HepG2 (cell line): ENCODE results near the gene XPO5. TPM values are rescaled to one million over a fixed set of nuclear protein-coding genes. Genes with fewer than 3 reads are reported as not detected.

ENCODE experiments used
- ATAC-seq: fragments of 200-7000 bp; cut with Tn5 transposase; 3 replicates; pipeline ENCODE4 v1.9.1; 2020; ENCODE audit warnings: mild to moderate bottlenecking, moderate library complexity
- BruUV-seq: library from RNA; stranded (reverse); fragments of 400-500 nt; replicated peaks from 2 replicates; lab custom pipeline; 2021; lab: Mats Ljungman, UMichigan
- CTCF ChIA-PET: fragments of 300-600 bp; formaldehyde crosslinking; extraction: SDS; loops from one replicate; lab custom pipeline; 2021; ENCODE audit warnings: low total read pairs, inconsistent platforms, low intra/inter-chr PET ratio; lab: Yijun Ruan, JAX
- POLR2A ChIA-PET: fragments of 350-600 bp; sonication (Branson Sonifier 250); formaldehyde crosslinking; loops from one replicate; lab custom pipeline; 2020; ENCODE audit warnings: antibody characterized with exemption, inconsistent platforms; lab: Yijun Ruan, JAX
- DNase-seq: peaks from one replicate; pipeline ENCODE4 v3.0.0-alpha.2; 2015; ENCODE audit warnings: low spot score
- FAIRE-seq: peaks from 3 replicates; lab custom pipeline; 2011; peaks lifted over from hg19 to GRCh38; lab: Jason Lieb, UNC
- H2AFZ ChIP-seq: one replicate; pipeline ENCODE4 v1.6.1; 2011; ENCODE audit warnings: low read length, inconsistent platforms
- H3K27ac ChIP-seq: fragments of 300-600 bp; 3 replicates; pipeline ENCODE4 v1.8.0; 2011; ENCODE audit warnings: mixed run types, mild to moderate bottlenecking, mixed read lengths, low read length, inconsistent platforms; ENCODE audit not compliant: insufficient read depth; ENCODE audit errors: extremely low read length
- H3K27me3 ChIP-seq, 2 experiments: fragments of 200-600 bp in 1 of 2; 2 replicates in 1 of 2; 3 replicates in 1 of 2; pipeline versions ENCODE4 v1.6.0 to v1.8.0; 2011; ENCODE audit warnings: low read length in 2 of 2, mild to moderate bottlenecking in 2 of 2, moderate library complexity in 2 of 2, inconsistent platforms in 1 of 2; ENCODE audit not compliant: insufficient read depth in 2 of 2, control insufficient read depth in 1 of 2
- H3K36me3 ChIP-seq, 2 experiments: fragments of 200-600 bp in 1 of 2; replicated peaks in 1 of 2; 2 replicates in 1 of 2; 3 replicates in 1 of 2; pipeline versions ENCODE4 v1.5.1 to v1.8.0; 2011; ENCODE audit warnings: low read length in 2 of 2, inconsistent platforms in 1 of 2; ENCODE audit not compliant: insufficient read depth in 2 of 2, control insufficient read depth in 1 of 2
- H3K4me1 ChIP-seq: 2 replicates; pipeline ENCODE4 v1.5.1; 2012; ENCODE audit warnings: low read length, inconsistent platforms; ENCODE audit not compliant: insufficient read depth
- H3K4me2 ChIP-seq: 2 replicates; pipeline ENCODE4 v1.6.0; 2011; ENCODE audit warnings: low read depth, low read length, inconsistent platforms
- H3K4me3 ChIP-seq, 3 experiments: fragments of 200-600 bp in 1 of 3; sonication (generic), shearing (Covaris generic) in 1 of 3; replicated peaks in 1 of 3; 2 replicates each; pipeline ENCODE4 v1.5.1; 2011 to 2016; ENCODE audit warnings: low read length in 3 of 3, inconsistent platforms in 2 of 3, low read depth in 2 of 3, mild to moderate bottlenecking in 2 of 3, control low read depth in 1 of 3, mixed read lengths in 1 of 3; ENCODE audit not compliant: insufficient read depth in 1 of 3
- H3K79me2 ChIP-seq: one replicate; pipeline ENCODE4 v1.6.1; 2011; ENCODE audit warnings: low read length, inconsistent platforms; ENCODE audit not compliant: insufficient read depth
- H3K9ac ChIP-seq: 2 replicates; pipeline ENCODE4 v1.6.0; 2011; ENCODE audit warnings: mild to moderate bottlenecking, low read depth, low read length, inconsistent platforms; ENCODE audit not compliant: insufficient read depth
- H3K9me3 ChIP-seq: 2 replicates; pipeline ENCODE4 v1.5.1; 2012; ENCODE audit warnings: mild to moderate bottlenecking, low read length
- H4K20me1 ChIP-seq: 2 replicates; pipeline ENCODE4 v1.6.0; 2011; ENCODE audit warnings: inconsistent platforms, mild to moderate bottlenecking, low read length, moderate library complexity; ENCODE audit not compliant: insufficient read depth
- CENPX ChIP-seq: sonication (generic); formaldehyde crosslinking; IDR thresholded peaks from 2 replicates; pipeline ENCODE4 v1.9.0; 2021; ENCODE audit warnings: mild to moderate bottlenecking, missing genetic modification reagents, moderate library complexity
- KLF12 ChIP-seq: sonication (generic); formaldehyde crosslinking; IDR thresholded peaks from 2 replicates; pipeline ENCODE4 v1.4.0; 2020; ENCODE audit warnings: missing genetic modification reagents, borderline replicate concordance
- NFKB2 ChIP-seq: sonication (generic); formaldehyde crosslinking; IDR thresholded peaks from 2 replicates; pipeline ENCODE4 v1.4.0; 2020; ENCODE audit warnings: missing genetic modification reagents, borderline replicate concordance
- POLR2A ChIP-seq, 2 experiments: IDR thresholded peaks; 2 replicates each; pipeline ENCODE4 v1.6.1; 2011; ENCODE audit warnings: low read depth in 2 of 2, low read length in 2 of 2, mild to moderate bottlenecking in 1 of 2, moderate library complexity in 1 of 2; ENCODE audit not compliant: insufficient read depth in 1 of 2
- POLR2AphosphoS5 ChIP-seq: IDR thresholded peaks from 2 replicates; pipeline ENCODE4 v1.6.1; 2012; ENCODE audit warnings: low read depth, low read length
- POLR2G ChIP-seq: fragments of 200-400 bp; formaldehyde crosslinking; IDR thresholded peaks from 2 replicates; pipeline ENCODE4 v1.6.1; 2018; ENCODE audit warnings: mild to moderate bottlenecking, low read depth, low read length, moderate library complexity
- RBFOX2 ChIP-seq: fragments of 200-400 bp; formaldehyde crosslinking; IDR thresholded peaks from 2 replicates; pipeline ENCODE4 v1.6.1; 2017; ENCODE audit warnings: low read depth, mild to moderate bottlenecking, low read length
- SRSF9 ChIP-seq: fragments of 200-400 bp; formaldehyde crosslinking; IDR thresholded peaks from 2 replicates; pipeline ENCODE4 v1.6.1; 2018; ENCODE audit warnings: borderline replicate concordance, mild to moderate bottlenecking, low read depth, low read length; ENCODE audit not compliant: insufficient read depth, poor library complexity, severe bottlenecking
- ZNF207 ChIP-seq: fragments of 450-650 bp; IDR thresholded peaks from 2 replicates; pipeline ENCODE4 v1.6.1; 2016; ENCODE audit warnings: antibody characterized with exemption, borderline replicate concordance
- ZNF350 ChIP-seq: sonication (generic); formaldehyde crosslinking; IDR thresholded peaks from 2 replicates; pipeline ENCODE4 v1.4.0; 2020; ENCODE audit warnings: mild to moderate bottlenecking, low read depth, missing genetic modification reagents, borderline replicate concordance
- WGBS: methylation state at CpG from one replicate; pipeline ENCODE4 v1.1.6; 2017; ENCODE audit warnings: low lambda C conversion rate; 5-methylcytosine and 5-hydroxymethylcytosine counted together
- in situ Hi-C: cut with HindIII; loops from 2 replicates; pipeline ENCODE4 v1.10.0; 2017; ENCODE audit warnings: low pct_unique_long_range_greater_than_20kb; ENCODE audit not compliant: extremely low pct_ligation_motif_present
- intact Hi-C: fragments of 100-400 bp; cut with micrococcal nuclease; formaldehyde crosslinking; loops from one replicate; pipeline ENCODE4 v1.10.0; 2022; ENCODE audit not compliant: unreplicated experiment
- polyA plus RNA-seq, 8 experiments: library from polyadenylated mRNA; depleted of rRNA in 3 of 8; stranded (reverse) in 7 of 8; unstranded in 1 of 8; fragments of >200 nt; fragmentation: Illumina TruSeq in 4 of 8; extraction: Trizol in 4 of 8; gene quantifications; 2 replicates each; pipeline versions ENCODE4 v1.2.1 to v1.2.3, GENCODE V29; 2011 to 2016; ENCODE audit warnings: low read depth in 4 of 8, missing spikeins in 1 of 8, mixed read lengths in 1 of 8; ENCODE audit not compliant: insufficient read depth in 1 of 8
- total RNA-seq, 5 experiments: library from RNA; depleted of rRNA; stranded (reverse); fragments of >200 nt; fragmentation: Illumina TruSeq; extraction: Trizol; gene quantifications; 2 replicates each; pipeline ENCODE4 v1.2.3, GENCODE V29; 2016; ENCODE audit warnings: low read depth in 1 of 5
- TF ChIP-seq, protein P1 (sequence below): sonication (generic); formaldehyde crosslinking; IDR thresholded peaks from 2 replicates; pipeline ENCODE4 v1.4.0; 2020; ENCODE audit warnings: missing genetic modification reagents
- TF ChIP-seq, protein P2 (sequence below): sonication (generic); formaldehyde crosslinking; IDR thresholded peaks from 2 replicates; pipeline ENCODE4 v1.5.0; 2020; ENCODE audit warnings: missing genetic modification reagents

XPO5 gene
- total and polyA plus RNA-seq, 2 of the 13 experiments (the other 11 are each of a cell fraction or from before 2014, with no cell fraction given), result 52.2 to 68.0 TPM

DNA sequence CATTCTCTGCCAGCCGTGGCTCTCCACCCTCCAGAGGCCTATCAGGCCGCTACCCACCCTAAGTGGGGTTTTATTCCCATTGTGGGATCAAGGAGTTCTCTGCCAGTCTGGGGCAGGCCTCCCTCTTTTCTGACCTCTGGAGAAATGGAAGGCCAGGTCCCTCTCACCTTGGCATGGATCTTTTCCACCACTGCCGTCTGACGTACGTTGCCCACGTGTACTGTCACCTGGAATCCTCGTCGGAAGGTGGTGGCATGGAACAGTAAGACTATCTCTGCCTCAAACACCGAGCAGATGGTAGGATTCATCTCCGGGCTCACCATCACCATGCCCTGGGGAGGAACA lies 46.0 kb upstream of the XPO5 start:
- no peak for FAIRE-seq
- Histone ChIP-seq H3K79me2 (peaks cover under 1% of the 10 kb centered on the region), H4K20me1 (no peaks in the 10 kb centered on the region), H3K4me3 (no peak overlapping the region), H3K27me3 (no peaks in the 10 kb centered on the region), H3K4me1 (peaks cover 16% of the 10 kb centered on the region), H3K4me2 (no peak overlapping the region), H3K9me3 (no peaks in the 10 kb centered on the region), H3K9ac (no peak overlapping the region), H2AFZ (no peak overlapping the region), H3K27ac (no peak overlapping the region), H3K36me3 (peaks cover 44 to 61% of the 10 kb centered on the region in 2 experiments)
- no peak for ATAC-seq
- intact Hi-C loops (no loop called here), in situ Hi-C loops (no loop called here)
- CTCF ChIA-PET, result no interaction called here
- DNase-seq, result no peak
- TF ChIP-seq, protein P1, sequence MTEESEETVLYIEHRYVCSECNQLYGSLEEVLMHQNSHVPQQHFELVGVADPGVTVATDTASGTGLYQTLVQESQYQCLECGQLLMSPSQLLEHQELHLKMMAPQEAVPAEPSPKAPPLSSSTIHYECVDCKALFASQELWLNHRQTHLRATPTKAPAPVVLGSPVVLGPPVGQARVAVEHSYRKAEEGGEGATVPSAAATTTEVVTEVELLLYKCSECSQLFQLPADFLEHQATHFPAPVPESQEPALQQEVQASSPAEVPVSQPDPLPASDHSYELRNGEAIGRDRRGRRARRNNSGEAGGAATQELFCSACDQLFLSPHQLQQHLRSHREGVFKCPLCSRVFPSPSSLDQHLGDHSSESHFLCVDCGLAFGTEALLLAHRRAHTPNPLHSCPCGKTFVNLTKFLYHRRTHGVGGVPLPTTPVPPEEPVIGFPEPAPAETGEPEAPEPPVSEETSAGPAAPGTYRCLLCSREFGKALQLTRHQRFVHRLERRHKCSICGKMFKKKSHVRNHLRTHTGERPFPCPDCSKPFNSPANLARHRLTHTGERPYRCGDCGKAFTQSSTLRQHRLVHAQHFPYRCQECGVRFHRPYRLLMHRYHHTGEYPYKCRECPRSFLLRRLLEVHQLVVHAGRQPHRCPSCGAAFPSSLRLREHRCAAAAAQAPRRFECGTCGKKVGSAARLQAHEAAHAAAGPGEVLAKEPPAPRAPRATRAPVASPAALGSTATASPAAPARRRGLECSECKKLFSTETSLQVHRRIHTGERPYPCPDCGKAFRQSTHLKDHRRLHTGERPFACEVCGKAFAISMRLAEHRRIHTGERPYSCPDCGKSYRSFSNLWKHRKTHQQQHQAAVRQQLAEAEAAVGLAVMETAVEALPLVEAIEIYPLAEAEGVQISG (CRISPR knock-in tag), result no peak
- no peak for TF ChIP-seq ZNF207
- 98% methylated on average over 9 of the region's 10 CpGs for WGBS
- POLR2A ChIA-PET, result interaction anchor here (1.5 kb wide), 1 partner anchor 47 kb away, joined by 3 read pairs; no protein-coding TSS in a partner anchor
- no TSS peak for BruUV-seq

DNA sequence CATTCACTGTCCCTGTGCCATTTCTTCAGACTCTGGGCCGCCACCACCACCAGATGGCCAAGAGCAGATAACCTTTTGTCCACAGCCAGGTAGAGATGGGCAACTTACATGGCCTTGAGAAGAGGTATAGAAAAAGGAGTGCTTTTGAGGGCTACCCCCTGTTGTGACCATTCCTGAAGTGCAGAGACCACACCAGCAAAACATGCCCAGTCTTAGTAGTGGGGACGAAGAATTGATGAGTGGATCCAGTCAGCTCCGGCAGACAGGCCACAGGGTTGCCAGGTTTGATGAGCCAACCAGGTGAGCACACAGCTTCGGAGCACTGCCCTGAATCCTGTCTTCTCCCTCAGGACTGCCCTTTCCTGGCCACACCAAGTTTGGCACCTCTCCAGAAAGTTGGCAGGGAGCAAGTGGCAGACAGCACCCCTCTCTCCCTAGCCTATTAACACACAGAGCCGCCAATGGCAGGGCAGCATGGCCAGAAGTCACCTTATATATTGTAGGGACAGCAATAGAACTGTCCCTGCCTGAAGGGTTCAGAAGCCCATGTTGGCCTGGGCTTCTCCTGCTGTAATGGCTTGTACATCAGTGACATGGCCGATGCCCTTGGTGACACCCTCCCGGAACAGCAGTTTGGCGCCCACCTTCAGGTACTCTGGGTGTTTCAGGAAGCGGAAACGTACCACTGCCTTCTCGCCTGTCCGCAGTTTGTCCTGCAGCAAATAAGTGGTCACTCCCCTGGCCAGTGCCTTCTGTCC lies 45.4 kb upstream of the XPO5 start:
- Histone ChIP-seq H3K4me1 (peaks cover 11% of the 10 kb centered on the region; the same call in 1 of the 2 replicates), H3K27ac (no peak overlapping the region), H2AFZ (no peak overlapping the region), H3K4me2 (no peak overlapping the region), H3K36me3 (peaks cover 44 to 59% of the 10 kb centered on the region in 2 experiments), H3K9ac (no peak overlapping the region), H3K4me3 (no peak overlapping the region), H3K79me2 (no peaks in the 10 kb centered on the region), H4K20me1 (no peaks in the 10 kb centered on the region), H3K9me3 (no peaks in the 10 kb centered on the region), H3K27me3 (no peaks in the 10 kb centered on the region)
- in situ Hi-C loops, result no loop called here
- ChIA-PET POLR2A (interaction anchor here (1.5 to 4.5 kb wide), 2 partner anchors 8 to 46 kb away, joined by 3 to 50 read pairs; partner anchors contain the start of gene GTPBP2), CTCF (no interaction called here)
- ATAC-seq (no peak), DNase-seq (no peak), FAIRE-seq (no peak)
- whole genome bisulfite sequencing, result 97% methylated on average over 11 of the region's 12 CpGs
- TF ChIP-seq ZNF350 (CRISPR knock-in tag), result 0 out of 2 replicates have a peak, but pooled peaks have one; percentile 12
- no peak for TF ChIP-seq KLF12 (CRISPR knock-in tag)
- TF ChIP-seq, protein P2, sequence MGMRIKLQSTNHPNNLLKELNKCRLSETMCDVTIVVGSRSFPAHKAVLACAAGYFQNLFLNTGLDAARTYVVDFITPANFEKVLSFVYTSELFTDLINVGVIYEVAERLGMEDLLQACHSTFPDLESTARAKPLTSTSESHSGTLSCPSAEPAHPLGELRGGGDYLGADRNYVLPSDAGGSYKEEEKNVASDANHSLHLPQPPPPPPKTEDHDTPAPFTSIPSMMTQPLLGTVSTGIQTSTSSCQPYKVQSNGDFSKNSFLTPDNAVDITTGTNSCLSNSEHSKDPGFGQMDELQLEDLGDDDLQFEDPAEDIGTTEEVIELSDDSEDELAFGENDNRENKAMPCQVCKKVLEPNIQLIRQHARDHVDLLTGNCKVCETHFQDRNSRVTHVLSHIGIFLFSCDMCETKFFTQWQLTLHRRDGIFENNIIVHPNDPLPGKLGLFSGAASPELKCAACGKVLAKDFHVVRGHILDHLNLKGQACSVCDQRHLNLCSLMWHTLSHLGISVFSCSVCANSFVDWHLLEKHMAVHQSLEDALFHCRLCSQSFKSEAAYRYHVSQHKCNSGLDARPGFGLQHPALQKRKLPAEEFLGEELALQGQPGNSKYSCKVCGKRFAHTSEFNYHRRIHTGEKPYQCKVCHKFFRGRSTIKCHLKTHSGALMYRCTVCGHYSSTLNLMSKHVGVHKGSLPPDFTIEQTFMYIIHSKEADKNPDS (CRISPR knock-in tag), result no peak
- TF ChIP-seq POLR2AphosphoS5, result peak; percentile 33; the same call in 1 of the 2 replicates
- no peak for TF ChIP-seq SRSF9
- peak; percentile 28; the same call in 1 of the 2 replicates for TF ChIP-seq POLR2G
- TF ChIP-seq CENPX (CRISPR knock-in tag), result no peak
- peak; percentile 24; the same call in 1 of the 2 replicates for TF ChIP-seq RBFOX2
- TF ChIP-seq NFKB2, result 0 out of 2 replicates have a peak, but pooled peaks have one; percentile 30
- TF ChIP-seq POLR2A (IDR thresholded peaks at IDR 0.05; ENCODE audit: insufficient read depth in 1 of 2, low read depth in 2 of 2, low read length in 2 of 2), result peak in 1 of 2 experiments; percentile 33; a peak in 2 of 4 replicates
- BruUV-seq, result no TSS peak
- intact Hi-C loops, result no loop called here
